Measurements from ENCODE around the gene TMEM132C.

DNA sequence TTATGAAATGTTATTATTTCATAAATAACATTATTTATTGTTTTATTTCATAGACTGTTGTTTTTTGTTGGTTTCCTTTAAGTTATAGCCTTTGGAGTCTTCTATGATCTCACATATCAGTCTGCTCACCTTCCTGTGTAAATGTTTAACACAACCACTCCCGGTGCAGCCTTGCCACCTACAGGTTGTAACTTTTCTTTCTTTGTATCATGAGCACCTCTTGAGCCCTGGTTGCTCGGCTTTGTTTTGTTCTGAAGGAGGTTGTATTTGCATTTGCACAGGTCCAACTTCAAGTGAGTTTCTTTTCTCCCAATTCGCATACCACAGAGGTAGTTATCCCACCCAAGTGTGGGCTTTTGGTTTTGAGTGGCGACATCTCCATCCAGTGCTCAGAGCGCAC lies 435.4 kb downstream of the TMEM132C start:
- TF ChIP-seq, protein P1, sequence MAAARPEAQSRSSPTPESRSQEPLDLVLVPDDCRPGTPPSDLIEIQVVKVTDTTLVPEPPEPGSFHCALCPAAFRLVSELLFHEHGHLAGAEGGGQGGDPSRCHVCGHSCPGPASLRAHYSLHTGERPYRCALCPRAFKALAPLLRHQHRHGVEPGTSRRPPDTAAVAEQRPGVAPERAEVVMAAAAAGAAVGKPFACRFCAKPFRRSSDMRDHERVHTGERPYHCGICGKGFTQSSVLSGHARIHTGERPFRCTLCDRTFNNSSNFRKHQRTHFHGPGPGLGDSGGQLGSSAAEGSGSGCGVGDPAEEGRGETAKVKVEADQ (CRISPR knock-in tag; IDR thresholded peaks at IDR 0.05; ENCODE audit: borderline replicate concordance) = no peak
- TF ChIP-seq ZFP90 (CRISPR knock-in tag; IDR thresholded peaks at IDR 0.05; ENCODE audit: borderline replicate concordance) (no peak), AGO1 (IDR thresholded peaks at IDR 0.05; ENCODE audit: low read depth, low read length, poor library complexity, severe bottlenecking) (no peak), YY1 (IDR thresholded peaks at IDR 0.05; ENCODE audit: insufficient read depth, insufficient replicate concordance, low read depth, low read length) (no peak), MTF1 (CRISPR knock-in tag; IDR thresholded peaks at IDR 0.05) (no peak), GABPB1 (CRISPR knock-in tag; IDR thresholded peaks at IDR 0.05) (no peak), TAF1 (CRISPR knock-in tag; IDR thresholded peaks at IDR 0.05) (no peak)
- TF ChIP-seq, protein P2, sequence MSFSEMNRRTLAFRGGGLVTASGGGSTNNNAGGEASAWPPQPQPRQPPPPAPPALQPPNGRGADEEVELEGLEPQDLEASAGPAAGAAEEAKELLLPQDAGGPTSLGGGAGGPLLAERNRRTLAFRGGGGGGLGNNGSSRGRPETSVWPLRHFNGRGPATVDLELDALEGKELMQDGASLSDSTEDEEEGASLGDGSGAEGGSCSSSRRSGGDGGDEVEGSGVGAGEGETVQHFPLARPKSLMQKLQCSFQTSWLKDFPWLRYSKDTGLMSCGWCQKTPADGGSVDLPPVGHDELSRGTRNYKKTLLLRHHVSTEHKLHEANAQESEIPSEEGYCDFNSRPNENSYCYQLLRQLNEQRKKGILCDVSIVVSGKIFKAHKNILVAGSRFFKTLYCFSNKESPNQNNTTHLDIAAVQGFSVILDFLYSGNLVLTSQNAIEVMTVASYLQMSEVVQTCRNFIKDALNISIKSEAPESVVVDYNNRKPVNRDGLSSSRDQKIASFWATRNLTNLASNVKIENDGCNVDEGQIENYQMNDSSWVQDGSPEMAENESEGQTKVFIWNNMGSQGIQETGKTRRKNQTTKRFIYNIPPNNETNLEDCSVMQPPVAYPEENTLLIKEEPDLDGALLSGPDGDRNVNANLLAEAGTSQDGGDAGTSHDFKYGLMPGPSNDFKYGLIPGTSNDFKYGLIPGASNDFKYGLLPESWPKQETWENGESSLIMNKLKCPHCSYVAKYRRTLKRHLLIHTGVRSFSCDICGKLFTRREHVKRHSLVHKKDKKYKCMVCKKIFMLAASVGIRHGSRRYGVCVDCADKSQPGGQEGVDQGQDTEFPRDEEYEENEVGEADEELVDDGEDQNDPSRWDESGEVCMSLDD (CRISPR knock-in tag; IDR thresholded peaks at IDR 0.05; ENCODE audit: borderline replicate concordance) = no peak
- TF ChIP-seq, protein P3, sequence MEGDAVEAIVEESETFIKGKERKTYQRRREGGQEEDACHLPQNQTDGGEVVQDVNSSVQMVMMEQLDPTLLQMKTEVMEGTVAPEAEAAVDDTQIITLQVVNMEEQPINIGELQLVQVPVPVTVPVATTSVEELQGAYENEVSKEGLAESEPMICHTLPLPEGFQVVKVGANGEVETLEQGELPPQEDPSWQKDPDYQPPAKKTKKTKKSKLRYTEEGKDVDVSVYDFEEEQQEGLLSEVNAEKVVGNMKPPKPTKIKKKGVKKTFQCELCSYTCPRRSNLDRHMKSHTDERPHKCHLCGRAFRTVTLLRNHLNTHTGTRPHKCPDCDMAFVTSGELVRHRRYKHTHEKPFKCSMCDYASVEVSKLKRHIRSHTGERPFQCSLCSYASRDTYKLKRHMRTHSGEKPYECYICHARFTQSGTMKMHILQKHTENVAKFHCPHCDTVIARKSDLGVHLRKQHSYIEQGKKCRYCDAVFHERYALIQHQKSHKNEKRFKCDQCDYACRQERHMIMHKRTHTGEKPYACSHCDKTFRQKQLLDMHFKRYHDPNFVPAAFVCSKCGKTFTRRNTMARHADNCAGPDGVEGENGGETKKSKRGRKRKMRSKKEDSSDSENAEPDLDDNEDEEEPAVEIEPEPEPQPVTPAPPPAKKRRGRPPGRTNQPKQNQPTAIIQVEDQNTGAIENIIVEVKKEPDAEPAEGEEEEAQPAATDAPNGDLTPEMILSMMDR (CRISPR knock-in tag; IDR thresholded peaks at IDR 0.05) = no peak
